ENCODE results near the gene TAS2R5. TPM values are rescaled to one million over a fixed set of nuclear protein-coding genes. Genes with fewer than 3 reads are reported as not detected.
"Not testable (repeated sequence)": the region's sequence is repeated elsewhere in the genome, so short reads cannot be mapped to it uniquely, and the experiment has no call there.

The TAS2R5 gene
- 1 to 10 TPM in 2 of 4 donors, under 1 TPM in 2; 0.27 to 4.7 (median 0.91) TPM for total RNA-seq

- H3K4me1 ChIP-seq = no peaks in the 10 kb centered on the region
- H3K9me3 ChIP-seq = no peaks in the 10 kb centered on the region
- no peak for TF ChIP-seq EP300 (IDR thresholded peaks at IDR 0.05)
- TF ChIP-seq POLR2A (IDR thresholded peaks at IDR 0.05) = no peak
- no peak for TF ChIP-seq CTCF (IDR thresholded peaks at IDR 0.05)
- TF ChIP-seq POLR2AphosphoS5 (IDR thresholded peaks at IDR 0.05) = no peak
- H3K27me3 ChIP-seq = no peaks in the 10 kb centered on the region
- 79% methylated on average over 2 of the region's 5 CpGs; no CpG with 5 or more reads in 1 of the 2 donors for WGBS, 2 donors (ENCODE audit: low coverage in 1 of 2)
- no peak for ATAC-seq
- H3K36me3 ChIP-seq = peaks cover 0 to 26% of the 10 kb centered on the region in 2 donors
- H3K27ac ChIP-seq = no peak within 1 kb of the TSS
- no peak within 1 kb of the TSS for H3K4me3 ChIP-seq
Observed at GRCh38 chr7:141789917-141790316, at the start of gene TAS2R5. Gene TAS2R5 (plus strand): TSS chr7:141790217. CDS start chr7:141790362, 145 bp downstream.

GRCh38 chr7:141742229-141742628 lies 47.8 kb upstream of the TAS2R5 start:
- Histone ChIP-seq H3K4me1 (peaks cover 4 to 33% (median 13%) of the 10 kb centered on the region in 3 donors), H3K27ac (no peak overlapping the region), H3K9me3 (no peaks in the 10 kb centered on the region), H3K36me3 (peaks cover 8 to 78% of the 10 kb centered on the region in 2 donors), H3K27me3 (no peaks in the 10 kb centered on the region), H3K4me3 (no peak overlapping the region)
- WGBS, 2 donors (ENCODE audit: low coverage in 1 of 2) = 100% methylated on average over 1 of the region's 1 CpG
- TF ChIP-seq POLR2A (IDR thresholded peaks at IDR 0.05) (no peak), POLR2AphosphoS5 (IDR thresholded peaks at IDR 0.05) (no peak)
- no peak for ATAC-seq

- H3K4me3 ChIP-seq = no peak overlapping the region
- no peaks in the 10 kb centered on the region for H3K9me3 ChIP-seq
- 62 to 94% methylated on average over 2 of the region's 2 CpGs for WGBS, 2 donors (ENCODE audit: low coverage in 1 of 2)
- TF ChIP-seq POLR2A (IDR thresholded peaks at IDR 0.05) = no peak
- no peak for TF ChIP-seq POLR2AphosphoS5 (IDR thresholded peaks at IDR 0.05)
- TF ChIP-seq EP300 (IDR thresholded peaks at IDR 0.05) = no peak
- no peak for TF ChIP-seq CTCF (IDR thresholded peaks at IDR 0.05)
- ATAC-seq = no peak
- no peak overlapping the region for H3K27ac ChIP-seq
- H3K36me3 ChIP-seq = peaks cover 8 to 97% of the 10 kb centered on the region in 2 donors
- H3K4me1 ChIP-seq = peaks cover 4 to 22% (median 6%) of the 10 kb centered on the region in 3 donors
- H3K27me3 ChIP-seq = no peaks in the 10 kb centered on the region
Observed at GRCh38 chr7:141744131-141744530, 45.9 kb upstream of the TAS2R5 start.

GRCh38 chr7:141748396-141748795 lies 41.6 kb upstream of the TAS2R5 start:
- Histone ChIP-seq H3K27me3 (no peaks in the 10 kb centered on the region), H3K27ac (no peak overlapping the region), H3K36me3 (peaks cover 20 to 100% of the 10 kb centered on the region in 2 donors), H3K4me3 (no peak overlapping the region), H3K4me1 (no peaks in the 10 kb centered on the region), H3K9me3 (peaks cover 0 to 29% (median 0%) of the 10 kb centered on the region in 3 donors)
- 83 to 95% methylated on average over 2 of the region's 2 CpGs for WGBS, 2 donors (ENCODE audit: low coverage in 1 of 2)
- no peak for TF ChIP-seq CTCF (IDR thresholded peaks at IDR 0.05)
- TF ChIP-seq POLR2AphosphoS5 (IDR thresholded peaks at IDR 0.05) = no peak
- TF ChIP-seq EP300 (IDR thresholded peaks at IDR 0.05) = no peak
- TF ChIP-seq POLR2A (IDR thresholded peaks at IDR 0.05) = no peak
- ATAC-seq = no peak

- not testable (repeated sequence) for ATAC-seq, H3K4me1 ChIP-seq, H3K27ac ChIP-seq, H3K4me3 ChIP-seq, H3K27me3 ChIP-seq
- peaks cover 12 to 98% of the 10 kb centered on the region in 2 donors for H3K36me3 ChIP-seq
- peaks cover 0 to 29% (median 0%) of the 10 kb centered on the region in 3 donors for H3K9me3 ChIP-seq
- 96 to 97% methylated on average over 4 to 10 of the region's 10 CpGs for WGBS, 2 donors (ENCODE audit: low coverage in 1 of 2)
Observed at GRCh38 chr7:141751904-141752303, 38.1 kb upstream of the TAS2R5 start.

GRCh38 chr7:141752634-141753033 lies 37.4 kb upstream of the TAS2R5 start:
- TF ChIP-seq POLR2A (IDR thresholded peaks at IDR 0.05) (no peak), POLR2AphosphoS5 (IDR thresholded peaks at IDR 0.05) (no peak)
- 90 to 99% methylated on average over 11 to 12 of the region's 13 CpGs for whole genome bisulfite sequencing, 2 donors (ENCODE audit: low coverage in 1 of 2)
- no peak for ATAC-seq
- H3K27me3 ChIP-seq = no peaks in the 10 kb centered on the region
- no peak overlapping the region for H3K27ac ChIP-seq
- peaks cover 12 to 98% of the 10 kb centered on the region in 2 donors for H3K36me3 ChIP-seq
- no peak overlapping the region for H3K4me3 ChIP-seq
- H3K4me1 ChIP-seq = no peaks in the 10 kb centered on the region
- peaks cover 0 to 29% (median 0%) of the 10 kb centered on the region in 3 donors for H3K9me3 ChIP-seq
